ENCODE measurements around the gene GALNT9.
"Not testable (repeated sequence)": the region's sequence is repeated elsewhere in the genome, so short reads cannot be mapped to it uniquely, and the experiment has no call there.

Gene GALNT9

GRCh38 chr12:132196038-132196872, 133.1 kb downstream of the GALNT9 start:
- no peak for TF ChIP-seq CTCF (IDR thresholded peaks at IDR 0.05; ENCODE audit: low read depth, low read length)
- in situ Hi-C loops (cut with HindIII; ENCODE audit: low sequenced_read_pairs), result no loop called here
- H3K4me3 ChIP-seq (ENCODE audit: low read depth, low read length), result no peak overlapping the region
- peak; percentile 5 for DNase-seq (ENCODE audit: low read depth, low spot score)

GRCh38 chr12:132195242-132195641, 134.1 kb downstream of the GALNT9 start:
- H3K4me3 ChIP-seq (ENCODE audit: low read depth, low read length); DNase-seq (ENCODE audit: low read depth, low spot score); in situ Hi-C loops (cut with HindIII; ENCODE audit: low sequenced_read_pairs): not testable (repeated sequence)

GRCh38 chr12:132194556-132194955, 134.8 kb downstream of the GALNT9 start:
- no peak for DNase-seq (ENCODE audit: low read depth, low spot score)
- H3K4me3 ChIP-seq (ENCODE audit: low read depth, low read length), result no peak overlapping the region
- TF ChIP-seq CTCF (IDR thresholded peaks at IDR 0.05; ENCODE audit: low read depth, low read length), result no peak
- in situ Hi-C loops (cut with HindIII; ENCODE audit: low sequenced_read_pairs), result no loop called here

- in situ Hi-C loops (cut with HindIII; ENCODE audit: low sequenced_read_pairs), result no loop called here
- peak; percentile 37 for TF ChIP-seq CTCF (IDR thresholded peaks at IDR 0.05; ENCODE audit: low read depth, low read length)
- DNase-seq (ENCODE audit: low read depth, low spot score), result no peak
- H3K4me3 ChIP-seq (ENCODE audit: low read depth, low read length), result no peak overlapping the region
Observed at GRCh38 chr12:132194056-132194455, 135.3 kb downstream of the GALNT9 start.

- no peak overlapping the region for H3K4me3 ChIP-seq (ENCODE audit: low read depth, low read length)
- no peak for TF ChIP-seq CTCF (IDR thresholded peaks at IDR 0.05; ENCODE audit: low read depth, low read length)
- DNase-seq (ENCODE audit: low read depth, low spot score), result no peak
- in situ Hi-C loops (cut with HindIII; ENCODE audit: low sequenced_read_pairs), result no loop called here
Observed at GRCh38 chr12:132191715-132192553, 137.5 kb downstream of the GALNT9 start.

GRCh38 chr12:132190834-132191500, 138.4 kb downstream of the GALNT9 start:
- no peak for DNase-seq (ENCODE audit: low read depth, low spot score)
- no peak overlapping the region for H3K4me3 ChIP-seq (ENCODE audit: low read depth, low read length)
- in situ Hi-C loops (cut with HindIII; ENCODE audit: low sequenced_read_pairs), result no loop called here
- no peak for TF ChIP-seq CTCF (IDR thresholded peaks at IDR 0.05; ENCODE audit: low read depth, low read length)
